Heart left ventricle (tissue), 13 donors: ENCODE measurements around the gene DDX56.

ENCODE experiments used
- CTCF ChIP-seq, 12 donors: fragments of 200-600 bp; sonication (generic) in 4 of 12; IDR thresholded peaks; one replicate each; pipeline versions ENCODE4 v1.5.0 to v1.8.0; 2018 to 2022; ENCODE audit warnings: antibody characterized with exemption in 12 of 12, mild to moderate bottlenecking in 5 of 12
- POLR2A ChIP-seq, 2 donors: fragments of 450-650 bp; IDR thresholded peaks; one replicate each; pipeline ENCODE4 v1.6.1; 2017; ENCODE audit warnings: antibody characterized with exemption in 2 of 2, mild to moderate bottlenecking in 2 of 2, moderate library complexity in 2 of 2
- donor health status: ischemic (EF 13 %, LVEDD 7.1; RV severe dilation, severe dysfunction).
- donor health status: DM: no; HTN: yes; CAD: no.
- donor health status: DM: no; HTN: no; CAD: no.
- donor health status: ischemic (EF 25% LVEDD 6.9; RV normal size, moderate dysfunction).
- donor health status: ischemic (EF 25% LVEDD 5.7; RV mildly dilated, moderate dysfunction).
- donor health status: ischemic (EF 35%, LVEDD 5.7; RV mildly dilated, moderate dysfunction).
- donor health status: nonischemic (EF 11% LVEDD 7.7; RV severe dilation, severe dysfunction).
- donor health status: DM: yes; HTN: yes; CAD: no.
- donor health status: PGD.
- donor health status: ischemic (EF 29% LVEDD 5.4; RV normal size, mild dysfunction).
- donor health status: nonischemic (EF 23%, LVEDD 6.1; RV moderate dilation, normal function).

DNA sequence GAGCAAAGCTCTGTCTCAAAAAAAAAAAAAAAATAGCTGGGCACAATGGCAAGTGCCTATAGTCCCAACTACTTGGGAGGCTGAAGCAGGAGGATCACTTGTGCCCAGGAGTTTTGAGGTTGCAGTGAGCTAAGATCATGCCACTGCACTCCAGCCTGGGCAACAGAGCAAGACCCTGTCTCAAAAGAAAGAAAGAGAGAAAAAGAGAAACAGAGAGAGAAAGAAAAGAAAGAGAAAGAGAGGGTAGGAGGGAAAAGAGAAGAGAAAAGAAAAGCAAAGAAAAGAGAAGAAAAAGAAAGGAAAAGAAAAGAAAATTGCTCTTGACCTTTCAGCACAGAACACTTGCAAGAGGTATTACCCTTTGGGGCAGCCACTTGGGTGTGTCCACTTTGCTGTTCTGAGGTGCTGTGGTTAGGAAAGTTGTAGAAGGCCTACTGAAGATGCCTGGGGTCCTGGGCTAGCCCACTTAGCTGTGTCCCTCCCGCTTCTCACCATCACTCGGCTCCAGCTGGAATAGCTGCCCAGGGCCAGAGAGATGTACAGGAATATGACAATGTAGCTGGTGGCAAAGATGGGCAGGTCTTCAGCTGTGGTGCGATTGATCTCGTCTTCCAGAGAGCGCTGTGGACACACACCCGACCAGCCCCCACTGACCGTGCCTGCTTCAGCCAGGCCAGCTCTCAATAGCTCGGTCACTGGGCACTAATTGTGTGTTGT lies 38.2 kb downstream of the DDX56 start:
- TF ChIP-seq CTCF (IDR thresholded peaks at IDR 0.05) (no peak), POLR2A (IDR thresholded peaks at IDR 0.05) (no peak)
